ENCODE data around the gene GPR153. TPM values are rescaled to one million over a fixed set of nuclear protein-coding genes. Genes with fewer than 3 reads are reported as not detected.

Gene GPR153
- polyA plus RNA-seq, 1 of the 3 experiments (the other 2 are of a cell fraction) = 6.6 TPM

- ChIA-PET CTCF (interaction anchor here (0.6 to 5.5 kb wide), 3 partner anchors 24 to 151 kb away, joined by 3 to 32 read pairs (median 3); no protein-coding TSS in a partner anchor), POLR2A (no interaction called here)
- 90% methylated on average over 5 of the region's 19 CpGs for WGBS (ENCODE audit: low lambda C conversion rate)
- no peak overlapping the region for H3K4me3 ChIP-seq (ENCODE audit: low read depth in 2 of 2, low read length in 1 of 2)
- H3K4me1 ChIP-seq (ENCODE audit: control insufficient read depth in 1 of 2, insufficient read depth in 2 of 2, low read depth in 1 of 2, low read length in 1 of 2) = no peaks in the 10 kb centered on the region
- no peaks in the 10 kb centered on the region for H3F3A ChIP-seq (replicated peaks; ENCODE audit: insufficient read depth)
- TF ChIP-seq RXRA (IDR thresholded peaks at IDR 0.05; ENCODE audit: borderline replicate concordance, low read depth) (no peak), FOXJ3 (CRISPR knock-in tag; IDR thresholded peaks at IDR 0.05) (no peak), USF1 (IDR thresholded peaks at IDR 0.05; ENCODE audit: borderline replicate concordance, low read depth) (no peak), JUND (IDR thresholded peaks at IDR 0.05) (no peak)
- no peaks in the 10 kb centered on the region for H3K79me2 ChIP-seq (ENCODE audit: insufficient read depth)
- H3K4me2 ChIP-seq = no peak overlapping the region
- no peak overlapping the region; a peak in 1 of 4 replicates for H3K27ac ChIP-seq (ENCODE audit: low read depth in 2 of 2, low read length in 1 of 2)
- no peaks in the 10 kb centered on the region for H3K9me3 ChIP-seq
- no peaks in the 10 kb centered on the region for H4K20me1 ChIP-seq (ENCODE audit: insufficient read depth)
- no peak overlapping the region for H3K9ac ChIP-seq
- H3K36me3 ChIP-seq (replicated peaks in 1 of 2; ENCODE audit: control insufficient read depth in 1 of 2, insufficient read depth in 2 of 2, low read length in 1 of 2) = peaks cover 0 to 9% of the 10 kb centered on the region in 2 experiments
- no peaks in the 10 kb centered on the region for H3K9me2 ChIP-seq
- no peak overlapping the region for H2AFZ ChIP-seq (ENCODE audit: low read depth)
- DNase-seq = no peak
- no peaks in the 10 kb centered on the region for H3K27me3 ChIP-seq (ENCODE audit: insufficient read depth)
Observed at GRCh38 chr1:6281511-6282402, 20.9 kb upstream of the GPR153 start.

DNA sequence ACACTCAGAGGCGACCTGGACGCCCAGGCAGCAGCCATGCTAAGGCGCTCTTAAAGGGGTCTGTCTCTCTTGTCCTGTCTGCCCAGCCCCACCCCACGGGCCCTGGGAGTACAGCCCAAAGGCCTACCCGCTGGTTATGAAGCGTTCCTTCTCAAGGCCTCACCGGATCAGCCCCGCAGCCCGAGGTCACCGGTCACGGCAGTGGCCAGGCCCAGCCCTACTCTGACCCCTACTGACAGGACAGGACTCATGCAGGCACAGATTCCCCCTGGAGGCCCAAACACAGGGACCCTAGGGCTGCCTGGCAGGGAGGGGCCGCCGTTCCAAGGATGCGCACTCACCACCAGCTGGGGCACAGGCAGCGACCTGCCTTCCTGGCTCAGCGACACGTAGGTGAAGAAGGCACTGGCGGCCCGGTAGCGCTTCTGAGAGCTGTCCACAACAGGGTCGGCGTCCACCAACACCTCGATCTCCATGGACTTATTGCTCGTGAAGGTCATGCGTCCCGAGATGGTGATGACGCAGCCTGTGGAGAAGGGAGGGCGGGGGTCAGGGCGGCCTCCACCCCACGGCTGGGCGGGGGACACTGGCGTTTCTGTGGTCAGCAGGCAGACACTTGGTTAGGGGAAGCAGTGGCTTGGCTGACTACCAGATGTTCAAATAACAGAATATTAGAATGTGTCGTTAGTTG is 20.0 kb upstream of the GPR153 start:
- 83% methylated on average over 9 of the region's 33 CpGs for WGBS (ENCODE audit: low lambda C conversion rate)

More for the DNA sequence above, 20.0 kb upstream of the GPR153 start:
- ChIA-PET CTCF (interaction anchor here (0.6 to 5.5 kb wide), 4 partner anchors 18 to 151 kb away, joined by 3 to 32 read pairs (median 3); no protein-coding TSS in a partner anchor), POLR2A (no interaction called here)
- Histone ChIP-seq H3K27me3 (ENCODE audit: insufficient read depth) (no peaks in the 10 kb centered on the region), H2AFZ (ENCODE audit: low read depth) (no peak overlapping the region), H3K36me3 (replicated peaks in 1 of 2; ENCODE audit: control insufficient read depth in 1 of 2, insufficient read depth in 2 of 2, low read length in 1 of 2) (peaks cover 0 to 6% of the 10 kb centered on the region in 2 experiments), H4K20me1 (ENCODE audit: insufficient read depth) (no peaks in the 10 kb centered on the region), H3K4me1 (ENCODE audit: control insufficient read depth in 1 of 2, insufficient read depth in 2 of 2, low read depth in 1 of 2, low read length in 1 of 2) (no peaks in the 10 kb centered on the region), H3K9ac (no peak overlapping the region), H3K27ac (ENCODE audit: low read depth in 2 of 2, low read length in 1 of 2) (no peak overlapping the region), H3K4me2 (no peak overlapping the region), H3K79me2 (ENCODE audit: insufficient read depth) (no peaks in the 10 kb centered on the region), H3K9me2 (no peaks in the 10 kb centered on the region), H3F3A (replicated peaks; ENCODE audit: insufficient read depth) (no peaks in the 10 kb centered on the region), H3K4me3 (ENCODE audit: low read depth in 2 of 2, low read length in 1 of 2) (no peak overlapping the region), H3K9me3 (no peaks in the 10 kb centered on the region)
- TF ChIP-seq CTCF (IDR thresholded peaks at IDR 0.05) (peak; percentile 31), RAD21 (IDR thresholded peaks at IDR 0.05; ENCODE audit: low read length) (peak; percentile 42; the same call in 1 of the 2 replicates), MAX (IDR thresholded peaks at IDR 0.05; ENCODE audit: low read depth) (no peak), GABPA (IDR thresholded peaks at IDR 0.05; ENCODE audit: low read depth) (no peak)
- DNase-seq = peak; percentile 69

All from SK-N-SH (cell line).